GM10847 (cell line): ENCODE data around the gene RORC.

Source experiments
- POLR2A ChIP-seq: IDR thresholded peaks from 2 replicates; pipeline ENCODE4 v1.6.1; 2011; ENCODE audit not compliant: insufficient read length; ENCODE audit errors: extremely low read depth

Gene RORC

DNA sequence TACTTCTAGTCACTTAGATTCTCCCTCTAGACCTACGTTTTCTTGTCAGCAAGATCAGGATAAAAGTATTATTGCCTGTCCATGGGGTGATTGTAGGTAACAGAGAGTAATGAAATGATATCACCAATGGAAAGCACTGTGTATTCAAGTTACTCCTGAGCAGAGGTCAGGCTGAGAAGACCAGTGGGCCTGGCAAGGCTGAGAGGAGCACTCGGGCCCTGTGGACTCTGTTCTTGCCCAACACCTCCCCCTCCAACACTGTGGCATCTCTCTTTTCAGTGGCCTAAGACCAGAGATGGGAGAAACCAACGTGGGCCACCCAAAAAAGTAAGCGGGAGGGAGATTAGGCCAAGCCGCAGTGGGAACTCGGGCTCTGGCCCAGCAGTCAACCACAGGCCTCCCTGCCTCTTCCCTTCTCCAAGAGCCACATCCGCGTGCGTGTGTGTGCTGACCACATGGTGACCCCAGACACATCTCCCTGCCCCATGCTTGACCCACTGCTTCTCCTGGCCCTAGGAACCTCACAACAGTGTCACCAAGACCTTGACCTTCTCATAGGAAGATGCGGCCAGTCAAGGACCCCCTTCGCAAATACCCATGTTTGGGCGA, 12.3 kb downstream of the RORC start:
- TF ChIP-seq POLR2A, result no peak

DNA sequence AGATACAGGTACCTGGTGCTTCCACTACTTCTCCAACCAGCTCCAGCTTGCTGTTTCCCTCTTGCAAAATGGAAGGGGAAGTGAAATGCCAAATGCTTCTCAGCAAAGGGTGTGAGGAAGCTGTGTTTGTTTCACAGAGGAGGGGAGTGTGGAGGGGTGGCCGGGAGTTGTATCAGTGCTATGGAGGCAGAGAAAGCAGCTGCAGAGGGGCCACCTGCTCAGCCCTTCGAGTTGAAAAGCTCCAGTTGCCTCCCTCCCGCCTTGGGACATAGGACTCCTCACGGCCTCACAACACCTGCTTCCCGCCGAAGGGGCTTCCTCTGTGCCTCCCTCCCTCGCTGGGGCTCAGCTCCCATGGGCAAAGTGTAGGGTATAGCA, 14.3 kb downstream of the RORC start:
- TF ChIP-seq POLR2A, result no peak

DNA sequence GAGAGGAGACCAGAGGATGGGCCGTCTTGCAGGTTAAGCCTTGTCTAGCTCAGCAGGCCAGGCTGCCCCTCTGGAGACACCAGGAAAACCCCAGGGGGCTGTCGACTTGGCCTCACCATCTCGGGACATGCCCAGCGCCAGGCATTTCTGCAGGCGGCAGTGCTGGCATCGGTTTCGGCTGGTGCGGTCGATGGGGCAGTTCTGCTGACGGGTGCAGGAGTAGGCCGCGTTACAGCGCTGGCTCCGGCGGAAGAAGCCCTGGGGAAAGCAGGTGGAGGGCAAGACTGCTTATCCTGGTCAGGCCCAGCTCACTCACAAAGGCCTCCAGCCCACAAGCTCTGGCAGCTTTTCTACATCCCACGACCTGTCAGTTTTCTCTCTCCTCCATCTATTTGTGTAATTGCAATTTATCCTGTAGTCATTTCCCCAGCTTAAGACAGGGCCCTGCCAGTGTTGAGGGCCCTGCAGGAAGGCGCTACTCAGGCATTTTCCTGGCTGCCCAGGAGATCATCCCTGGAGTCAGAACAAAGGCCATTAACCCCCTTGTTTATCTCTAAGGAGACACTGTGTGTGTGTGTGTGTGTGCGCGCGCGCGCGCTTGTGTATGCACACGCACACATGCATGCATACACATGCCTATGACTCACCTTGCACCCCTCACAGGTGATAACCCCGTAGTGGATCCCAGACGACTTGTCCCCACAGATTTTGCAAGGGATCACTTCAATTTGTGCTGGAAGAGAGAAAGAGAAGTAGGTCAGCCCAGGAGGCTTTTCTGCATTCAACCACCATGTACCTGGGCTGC, 14.9 kb downstream of the RORC start:
- TF ChIP-seq POLR2A, result no peak

DNA sequence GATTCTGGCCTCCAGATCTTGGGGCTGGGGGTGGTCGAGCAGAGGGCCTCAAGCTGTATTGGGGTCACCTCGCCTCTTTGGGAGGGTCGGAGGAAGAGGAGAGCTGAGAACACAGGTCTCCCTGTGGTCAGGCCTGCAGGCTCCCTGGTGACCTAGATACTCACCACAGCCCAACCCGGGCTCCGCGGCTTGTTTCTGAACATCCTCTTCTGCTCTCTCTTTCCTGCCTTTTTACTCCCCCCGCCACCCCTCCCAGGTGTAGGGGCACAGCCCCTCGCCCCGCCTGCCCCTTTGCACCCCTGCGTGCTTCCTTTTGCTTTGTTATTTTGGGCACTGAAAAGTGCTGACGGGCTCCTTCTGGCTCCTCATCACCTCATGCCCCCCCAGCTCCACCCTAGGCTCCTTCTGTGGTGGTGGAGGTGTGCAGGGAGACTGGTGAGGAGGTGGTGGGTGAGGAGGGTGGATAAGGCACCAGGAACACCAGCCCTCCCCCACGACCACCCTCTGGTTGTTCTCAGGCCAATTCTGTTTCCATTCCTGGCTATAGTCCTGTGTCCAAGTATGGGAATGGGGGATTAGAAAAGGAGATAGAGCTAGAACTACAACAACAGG, 15.8 kb downstream of the RORC start:
- no peak for TF ChIP-seq POLR2A

DNA sequence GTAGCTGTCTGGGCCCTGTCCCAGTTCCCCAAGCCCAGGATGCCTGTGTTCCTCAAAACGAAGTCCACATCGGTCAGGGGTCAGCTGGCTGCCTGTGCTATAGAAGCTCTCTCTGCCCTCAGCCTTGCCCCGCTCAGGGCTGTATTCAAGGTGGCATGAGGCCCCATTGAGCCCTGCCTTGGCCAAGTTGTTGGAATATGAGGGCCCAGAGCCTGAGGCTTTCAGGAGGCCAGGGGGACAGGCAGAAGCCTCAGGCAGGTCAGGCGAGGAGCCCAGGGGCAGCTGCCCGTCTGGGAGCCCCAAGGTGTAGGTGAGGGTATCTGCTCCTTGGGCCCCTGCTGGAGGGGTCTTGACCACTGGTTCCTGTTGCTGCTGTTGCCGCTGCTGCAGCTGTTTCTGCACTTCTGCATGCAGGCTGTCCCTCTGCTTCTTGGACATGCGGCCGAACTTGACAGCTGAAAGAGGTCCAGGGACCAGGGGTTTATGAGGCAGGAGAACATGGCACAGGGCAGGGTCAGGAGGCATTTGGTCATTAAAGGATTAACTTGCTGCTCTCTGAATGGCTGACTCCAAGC, 16.5 kb downstream of the RORC start:
- no peak for TF ChIP-seq POLR2A

DNA sequence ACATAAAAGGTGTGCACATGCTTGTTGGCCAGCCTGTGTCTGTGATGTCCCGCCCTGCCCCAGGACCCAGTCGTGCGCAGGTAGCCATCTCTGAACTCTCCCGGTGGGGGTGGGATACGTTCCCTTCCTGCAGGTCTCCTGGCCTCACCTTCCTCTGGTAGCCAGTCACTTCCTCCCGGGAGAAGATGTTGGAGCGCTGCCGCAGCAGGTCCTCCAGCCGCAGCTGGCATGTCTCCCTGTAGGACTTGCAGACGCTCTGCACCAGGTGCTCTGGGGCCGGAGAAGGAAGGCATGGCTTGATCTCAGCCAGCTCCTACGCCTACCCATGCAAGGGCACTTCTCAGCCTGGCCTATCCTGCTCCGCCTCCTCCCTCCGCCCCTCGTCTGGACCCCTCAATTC, 17.2 kb downstream of the RORC start:
- no peak for TF ChIP-seq POLR2A

DNA sequence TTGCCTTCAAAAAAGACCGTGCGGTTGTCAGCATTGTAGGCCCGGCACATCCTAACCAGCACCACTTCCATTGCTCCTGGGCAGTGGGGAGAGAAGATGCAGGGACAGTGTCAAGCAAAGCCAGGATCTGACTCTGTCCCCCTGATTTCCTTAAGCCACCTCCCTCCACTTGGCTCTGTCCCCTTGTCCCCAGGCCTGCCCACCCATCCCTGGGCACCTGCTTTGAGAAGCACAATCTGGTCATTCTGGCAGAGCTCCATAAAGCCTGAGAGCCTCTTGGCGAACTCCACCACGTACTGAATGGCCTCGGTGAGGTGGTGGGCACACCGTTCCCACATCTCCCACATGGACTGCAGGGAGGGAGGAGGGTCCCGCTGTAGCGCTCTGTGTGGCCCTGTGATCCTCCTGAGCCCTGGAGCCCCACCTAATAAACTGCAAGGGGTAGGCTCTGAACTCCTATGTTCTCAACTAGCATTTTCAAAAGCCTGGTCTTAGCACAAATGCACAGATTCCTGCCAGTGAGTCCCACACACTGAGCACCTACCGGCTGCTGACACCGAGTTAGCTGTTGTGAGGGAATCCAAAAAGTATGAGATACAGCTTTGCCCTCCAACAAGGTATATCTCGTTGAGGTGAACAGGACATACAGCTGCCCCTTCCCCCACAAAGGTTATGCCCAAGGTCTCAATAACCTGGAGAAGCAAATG, 18.2 kb downstream of the RORC start:
- TF ChIP-seq POLR2A, result no peak

DNA sequence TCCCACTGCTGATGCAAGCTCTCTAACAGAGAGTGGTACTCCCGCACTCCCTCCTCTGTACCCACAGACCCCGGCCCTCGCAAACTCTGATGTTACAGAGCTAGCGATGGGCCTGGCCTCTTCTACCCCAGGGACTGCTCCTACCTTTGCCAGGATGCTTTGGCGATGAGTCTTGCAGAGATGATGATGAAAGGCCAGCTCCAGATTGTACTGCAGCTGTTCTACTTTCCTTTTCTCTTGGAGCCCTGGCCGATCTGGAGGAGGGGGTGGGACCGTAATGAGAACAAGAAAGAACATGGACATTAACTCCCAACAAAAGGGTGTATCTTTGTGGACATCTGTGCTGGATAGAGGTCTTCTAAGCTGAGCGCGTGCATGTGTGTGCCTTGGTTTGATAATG, 20.4 kb downstream of the RORC start:
- TF ChIP-seq POLR2A, result no peak

DNA sequence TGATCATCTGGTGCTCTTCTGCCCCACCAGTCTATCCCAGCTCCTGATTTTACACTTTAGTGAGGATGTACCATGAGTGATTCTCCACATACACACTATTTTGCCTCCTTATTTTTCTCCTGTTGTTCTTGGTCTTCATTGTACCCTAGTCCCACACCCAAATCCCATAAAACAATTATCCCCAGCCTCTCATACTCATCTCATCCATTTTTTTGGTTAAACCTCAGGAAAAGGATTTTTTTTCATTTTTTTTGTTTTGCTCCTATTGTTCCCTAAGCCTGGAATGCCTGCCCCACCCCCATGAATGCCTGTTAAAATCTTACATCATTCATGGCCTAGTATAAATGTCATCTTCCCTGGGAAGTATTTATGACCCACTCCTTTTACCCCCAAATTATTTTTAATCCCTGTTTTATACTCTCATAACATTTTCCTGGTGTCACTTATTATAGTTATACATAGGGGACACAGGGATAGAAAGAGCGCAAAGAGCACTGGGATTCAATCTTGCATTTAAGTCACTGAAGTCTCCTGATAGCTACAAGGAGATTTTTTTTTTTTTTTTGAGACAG, 21.5 kb downstream of the RORC start:
- TF ChIP-seq POLR2A, result no peak

DNA sequence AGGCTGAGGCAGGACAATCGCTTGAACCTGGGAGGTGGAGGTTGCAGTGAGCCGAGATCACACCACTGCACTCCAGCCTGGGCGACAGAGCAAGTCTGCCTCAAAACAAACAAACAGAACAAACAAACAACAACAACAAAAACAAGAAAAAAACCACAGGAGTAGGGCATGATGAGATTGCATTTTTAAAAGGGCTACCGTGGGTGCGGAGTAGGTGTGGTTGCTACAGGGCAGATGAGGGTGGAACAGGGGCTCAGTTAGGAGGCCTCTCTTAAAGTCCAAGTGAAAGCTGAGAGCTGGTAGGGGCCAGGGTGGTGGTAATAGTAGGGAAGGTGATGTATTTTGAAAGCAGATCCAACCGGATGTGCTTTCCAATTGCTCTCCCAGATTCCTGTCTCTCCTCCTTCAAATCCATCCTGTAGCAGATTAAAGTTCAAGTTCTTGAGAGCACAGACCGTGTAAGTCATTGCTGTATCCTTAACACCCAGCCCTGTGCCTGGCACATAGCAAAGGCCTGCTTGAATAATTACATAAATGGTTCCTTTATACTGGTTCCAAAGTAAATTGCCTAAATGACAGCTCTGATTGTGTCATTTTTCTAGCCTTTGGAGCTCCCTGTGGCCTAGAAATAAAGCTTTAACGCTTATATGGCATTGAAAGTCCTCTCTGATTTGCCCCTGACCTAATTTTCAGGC, 22.2 kb downstream of the RORC start:
- TF ChIP-seq POLR2A, result no peak

DNA sequence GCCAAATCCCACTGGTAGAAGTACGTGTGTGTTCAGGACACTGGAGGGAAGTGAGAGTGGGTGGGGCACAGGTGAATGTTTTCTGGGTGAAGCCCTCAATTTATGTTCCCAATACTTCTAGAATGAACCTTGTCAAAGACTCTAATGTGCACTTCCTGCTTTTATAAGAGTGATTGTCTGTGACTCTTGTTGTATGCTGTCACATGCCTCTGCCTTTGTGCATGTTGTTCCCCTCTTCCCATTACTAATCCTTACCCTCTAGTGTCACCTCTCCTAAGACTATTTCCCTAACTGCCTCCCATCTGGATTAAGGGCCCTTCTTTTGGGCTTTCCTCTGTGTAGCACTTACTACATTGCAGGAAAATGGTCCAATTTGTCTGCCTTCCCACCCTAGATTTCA, 23.8 kb downstream of the RORC start:
- no peak for TF ChIP-seq POLR2A

DNA sequence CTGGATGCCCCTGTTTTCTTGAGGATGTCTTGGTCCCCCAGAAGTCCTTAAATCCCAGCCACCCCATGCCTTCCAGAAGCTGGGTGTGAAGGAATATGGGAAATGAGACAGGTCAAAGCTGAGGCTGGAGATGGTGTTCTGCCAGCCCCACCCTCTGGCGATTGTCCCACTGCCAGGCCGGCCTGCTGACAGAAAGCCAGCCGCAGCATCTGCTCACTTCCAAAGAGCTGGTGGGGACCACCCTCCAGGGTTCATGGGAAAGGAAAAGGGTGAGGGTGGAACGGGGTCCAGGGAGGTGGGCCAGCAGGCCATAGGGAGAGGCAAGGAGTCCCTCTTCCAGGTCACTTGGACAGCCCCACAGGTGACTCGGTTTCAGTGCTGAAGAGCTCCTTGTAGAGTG, 24.5 kb downstream of the RORC start:
- TF ChIP-seq POLR2A, result no peak

DNA sequence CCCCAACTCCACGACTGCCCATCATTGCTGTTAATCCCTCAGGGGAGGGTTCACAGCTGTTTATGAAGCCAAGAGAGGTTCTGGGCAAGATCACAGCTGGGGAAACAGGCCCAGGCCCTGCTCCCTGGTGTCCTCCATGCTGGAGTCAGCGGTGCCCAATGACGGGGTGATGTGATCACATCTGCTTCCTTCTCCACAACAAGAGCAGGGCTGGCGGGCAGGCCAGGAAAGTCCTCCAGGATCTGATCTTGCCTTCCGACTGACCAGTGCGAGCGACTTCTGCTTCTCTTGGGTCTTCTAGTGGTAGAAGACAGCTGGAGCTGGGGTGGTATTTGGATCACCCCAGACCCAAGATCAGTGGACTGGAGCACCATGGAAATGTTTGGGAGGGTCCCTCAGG, 25.4 kb downstream of the RORC start:
- no peak for TF ChIP-seq POLR2A

DNA sequence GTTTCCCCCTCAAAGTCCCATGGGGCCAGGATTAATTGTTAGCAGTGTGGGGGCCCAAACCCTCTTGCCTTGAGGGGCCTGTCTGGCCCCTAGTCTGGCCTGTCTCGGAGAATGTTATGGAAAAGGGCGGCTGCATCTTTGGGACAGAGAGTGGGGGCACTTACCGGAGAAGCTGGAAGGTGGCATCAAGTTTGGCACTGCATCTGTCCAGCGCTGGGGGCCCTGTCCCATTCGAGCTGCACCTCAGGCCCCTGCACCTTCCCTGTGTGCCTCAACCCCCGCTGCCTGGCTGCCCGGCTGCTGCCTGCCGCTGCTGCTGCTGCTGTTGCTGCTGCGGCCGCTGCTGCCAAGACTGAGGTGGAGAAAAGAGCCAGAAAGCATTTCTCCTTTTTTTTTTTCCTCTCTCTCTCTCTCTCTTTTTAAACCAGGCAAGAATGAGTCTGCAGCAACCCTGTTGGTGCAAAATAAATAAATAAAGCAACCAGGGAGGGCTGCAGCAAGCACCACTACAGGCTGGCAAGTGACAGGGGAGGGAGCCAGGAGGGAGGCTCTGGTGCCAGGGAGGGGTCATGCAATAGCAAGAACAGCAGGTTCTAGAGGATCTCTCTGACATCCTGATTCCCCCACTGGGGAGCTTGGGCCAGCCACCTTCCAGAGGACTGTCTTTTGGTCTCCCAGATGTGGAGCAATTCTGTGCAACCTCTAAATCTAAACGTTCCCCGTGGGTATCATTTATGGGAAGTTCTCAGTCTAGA, 26.4 kb downstream of the RORC start, which contains the start of gene LINGO4:
Gene LINGO4, minus strand, starts transcription at position 354 of the 755 bp plus-strand sequence. CDS start 2,715 bp downstream, outside the sequence.
- no peak for TF ChIP-seq POLR2A

DNA sequence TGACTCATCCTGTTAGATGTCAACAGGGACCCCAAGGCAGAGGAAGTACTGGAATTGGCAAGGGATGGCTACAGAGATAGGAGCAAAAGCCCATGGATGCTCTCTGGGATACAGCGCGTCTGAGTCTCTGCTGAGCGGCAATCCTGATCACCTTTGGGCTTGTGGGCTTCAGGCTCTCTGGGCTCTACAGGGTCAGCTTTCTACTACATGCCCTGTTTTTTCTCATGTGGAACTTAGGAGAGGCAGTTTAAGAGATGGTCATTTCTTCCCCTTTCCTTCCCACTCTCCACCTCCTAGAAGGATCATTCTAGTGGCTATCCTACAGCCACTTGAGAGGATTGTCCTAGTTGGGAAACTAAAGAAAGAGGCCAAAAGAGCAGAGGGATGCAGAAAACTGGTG, 27.7 kb downstream of the RORC start:
- TF ChIP-seq POLR2A, result no peak
